Thyroid gland (tissue), 4 donors: Measurements from ENCODE around the gene DLGAP1.

Source experiments
- POLR2A ChIP-seq, 2 donors: fragments of 450-650 bp; IDR thresholded peaks; one replicate each; pipeline ENCODE4 v1.6.1; 2017; ENCODE audit warnings: antibody characterized with exemption in 2 of 2, mild to moderate bottlenecking in 2 of 2, moderate library complexity in 1 of 2
- TF ChIP-seq, protein P1 (sequence below), 6 experiments: fragments of 200-600 bp in 3 of 6; fragments of 450-650 bp in 3 of 6; sonication (generic) in 3 of 6; IDR thresholded peaks; one replicate each; pipeline ENCODE4 v1.5.1; 2016 to 2019; ENCODE audit warnings: antibody characterized with exemption in 6 of 6, mild to moderate bottlenecking in 2 of 6, inconsistent platforms in 1 of 6, moderate library complexity in 1 of 6

DNA sequence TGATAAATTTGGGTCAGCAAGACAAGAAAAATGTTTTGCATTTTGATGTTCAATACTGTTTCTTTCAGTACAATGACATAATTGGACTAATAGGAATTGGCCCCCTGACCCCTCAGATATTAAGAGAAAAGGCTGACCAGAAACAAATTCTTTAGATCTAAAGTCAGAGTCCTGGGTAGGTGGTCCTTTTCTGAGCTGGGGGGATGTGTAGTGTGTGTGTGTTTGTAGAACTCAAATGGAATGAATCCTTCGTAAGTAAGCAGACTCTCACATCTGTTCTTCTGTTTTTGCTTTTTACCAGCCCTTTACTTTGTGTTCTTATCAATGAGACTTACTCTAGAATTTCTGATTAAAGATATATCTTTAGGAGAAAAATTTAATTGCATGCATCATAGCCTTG is 677.4 kb downstream of the DLGAP1 start:
- no peak for TF ChIP-seq POLR2A (IDR thresholded peaks at IDR 0.05)
- TF ChIP-seq, protein P1, sequence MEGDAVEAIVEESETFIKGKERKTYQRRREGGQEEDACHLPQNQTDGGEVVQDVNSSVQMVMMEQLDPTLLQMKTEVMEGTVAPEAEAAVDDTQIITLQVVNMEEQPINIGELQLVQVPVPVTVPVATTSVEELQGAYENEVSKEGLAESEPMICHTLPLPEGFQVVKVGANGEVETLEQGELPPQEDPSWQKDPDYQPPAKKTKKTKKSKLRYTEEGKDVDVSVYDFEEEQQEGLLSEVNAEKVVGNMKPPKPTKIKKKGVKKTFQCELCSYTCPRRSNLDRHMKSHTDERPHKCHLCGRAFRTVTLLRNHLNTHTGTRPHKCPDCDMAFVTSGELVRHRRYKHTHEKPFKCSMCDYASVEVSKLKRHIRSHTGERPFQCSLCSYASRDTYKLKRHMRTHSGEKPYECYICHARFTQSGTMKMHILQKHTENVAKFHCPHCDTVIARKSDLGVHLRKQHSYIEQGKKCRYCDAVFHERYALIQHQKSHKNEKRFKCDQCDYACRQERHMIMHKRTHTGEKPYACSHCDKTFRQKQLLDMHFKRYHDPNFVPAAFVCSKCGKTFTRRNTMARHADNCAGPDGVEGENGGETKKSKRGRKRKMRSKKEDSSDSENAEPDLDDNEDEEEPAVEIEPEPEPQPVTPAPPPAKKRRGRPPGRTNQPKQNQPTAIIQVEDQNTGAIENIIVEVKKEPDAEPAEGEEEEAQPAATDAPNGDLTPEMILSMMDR (IDR thresholded peaks at IDR 0.05): no peak
